ENCODE results near the gene CFAP97D2. TPM values are rescaled to one million over a fixed set of nuclear protein-coding genes. Genes with fewer than 3 reads are reported as not detected.

The CFAP97D2 gene
- total and polyA plus RNA-seq, 10 donors: 0.05 TPM; not detected in 9

DNA sequence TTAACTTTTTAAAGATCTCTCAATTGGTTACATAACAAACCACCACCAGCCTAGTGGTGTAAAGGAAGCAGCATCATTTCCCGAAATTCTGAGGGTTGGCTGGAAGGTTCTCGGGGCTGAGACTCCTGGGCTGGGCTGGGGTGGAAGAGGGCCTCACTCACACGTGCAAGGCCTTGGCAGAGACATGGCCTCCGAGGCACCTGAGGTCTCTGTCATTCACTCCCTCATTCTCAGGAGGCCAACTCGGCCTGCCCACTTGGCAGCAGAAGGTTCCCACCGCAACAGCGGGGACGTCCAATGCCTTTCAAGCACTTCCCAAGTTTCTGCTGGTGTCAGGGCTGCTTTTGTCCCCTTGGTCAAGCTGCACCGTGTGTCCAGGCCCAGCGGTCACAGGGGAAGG, 28.0 kb upstream of the CFAP97D2 start:
- H3K9me3 ChIP-seq: no peaks in the 10 kb centered on the region
- H3K36me3 ChIP-seq: no peaks in the 10 kb centered on the region
- intact Hi-C loops (cut with DNase I; ENCODE audit: low total_unique reads): no loop called here
- peak overlapping the region in 3 of 8 donors; percentile 24 to 72 (median 39) for H3K27ac ChIP-seq
- WGBS, 5 donors: 49 to 72% (median 63%) methylated on average over 6 to 10 of the region's 10 CpGs
- no peak overlapping the region for H3K4me3 ChIP-seq
- H3K27me3 ChIP-seq (replicated peaks in 1 of 7): no peaks in the 10 kb centered on the region
- TF ChIP-seq POLR2AphosphoS5 (IDR thresholded peaks at IDR 0.05) (no peak), CTCF (IDR thresholded peaks at IDR 0.05 in 8 of 11, conservative IDR thresholded peaks at IDR 0.05 in 3 of 11) (no peak), POLR2A (IDR thresholded peaks at IDR 0.05) (no peak)
- no peak for DNase-seq
- H3K4me1 ChIP-seq: peaks cover 0 to 70% (median 24%) of the 10 kb centered on the region in 6 donors

GRCh38 chr13:114151565-114152284, 27.3 kb upstream of the CFAP97D2 start:
- peaks cover 4 to 63% (median 21%) of the 10 kb centered on the region in 6 donors for H3K4me1 ChIP-seq
- 80 to 88% (median 87%) methylated on average over 28 of the region's 28 CpGs for WGBS, 5 donors
- DNase-seq: no peak
- H3K27me3 ChIP-seq (replicated peaks in 1 of 7): no peaks in the 10 kb centered on the region
- H3K9me3 ChIP-seq: no peaks in the 10 kb centered on the region
- peak overlapping the region in 3 of 8 donors; percentile 24 to 72 (median 39) for H3K27ac ChIP-seq
- intact Hi-C loops (cut with DNase I; ENCODE audit: low total_unique reads): no loop called here
- no peaks in the 10 kb centered on the region for H3K36me3 ChIP-seq
- TF ChIP-seq CTCF (IDR thresholded peaks at IDR 0.05 in 8 of 11, conservative IDR thresholded peaks at IDR 0.05 in 3 of 11) (peak in 3 of 11 experiments; percentile 11 to 32 (median 12)), POLR2AphosphoS5 (IDR thresholded peaks at IDR 0.05) (peak in 1 of 3 donors; percentile 14), POLR2A (IDR thresholded peaks at IDR 0.05) (no peak)
- H3K4me3 ChIP-seq: no peak overlapping the region

DNA sequence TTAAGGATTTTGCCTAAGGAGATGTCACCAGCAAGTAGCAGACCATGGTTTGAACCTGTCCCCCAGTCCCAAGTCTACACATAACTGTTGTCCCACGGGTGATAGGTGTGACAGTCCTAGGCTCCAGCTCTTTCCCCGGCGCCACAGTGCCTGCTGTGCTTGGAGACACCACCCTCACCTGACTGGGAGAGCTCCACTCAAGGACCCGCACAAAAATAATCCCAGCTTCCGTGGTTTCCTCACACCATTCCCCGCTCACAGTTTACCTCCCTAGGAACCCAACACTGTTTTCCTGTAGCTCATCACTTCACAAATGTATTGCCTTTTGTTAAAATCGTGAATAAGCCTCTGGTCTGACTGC, 26.8 kb upstream of the CFAP97D2 start:
- no peak for TF ChIP-seq POLR2A (IDR thresholded peaks at IDR 0.05)
- TF ChIP-seq CTCF (IDR thresholded peaks at IDR 0.05 in 8 of 11, conservative IDR thresholded peaks at IDR 0.05 in 3 of 11): no peak
- TF ChIP-seq POLR2AphosphoS5 (IDR thresholded peaks at IDR 0.05): no peak
- H3K27ac ChIP-seq: peak overlapping the region in 1 of 8 donors; percentile 72
- DNase-seq: no peak
- H3K36me3 ChIP-seq: no peaks in the 10 kb centered on the region
- H3K9me3 ChIP-seq: no peaks in the 10 kb centered on the region
- H3K27me3 ChIP-seq (replicated peaks in 1 of 7): no peaks in the 10 kb centered on the region
- intact Hi-C loops (cut with DNase I; ENCODE audit: low total_unique reads): no loop called here
- H3K4me3 ChIP-seq: no peak overlapping the region
- peaks cover 4 to 61% (median 21%) of the 10 kb centered on the region in 6 donors for H3K4me1 ChIP-seq
- 80 to 96% (median 93%) methylated on average over 7 of the region's 7 CpGs for WGBS, 5 donors

- Histone ChIP-seq H3K27ac (peak overlapping the region in 1 of 8 donors; percentile 72), H3K9me3 (no peaks in the 10 kb centered on the region), H3K27me3 (replicated peaks in 1 of 7) (no peaks in the 10 kb centered on the region), H3K4me1 (peaks cover 4 to 61% (median 20%) of the 10 kb centered on the region in 6 donors), H3K36me3 (no peaks in the 10 kb centered on the region), H3K4me3 (no peak overlapping the region)
- WGBS, 5 donors: 58 to 82% (median 73%) methylated on average over 20 of the region's 20 CpGs
- intact Hi-C loops (cut with DNase I; ENCODE audit: low total_unique reads): no loop called here
- DNase-seq: no peak
- TF ChIP-seq POLR2AphosphoS5 (IDR thresholded peaks at IDR 0.05) (no peak), CTCF (IDR thresholded peaks at IDR 0.05 in 8 of 11, conservative IDR thresholded peaks at IDR 0.05 in 3 of 11) (no peak), POLR2A (IDR thresholded peaks at IDR 0.05) (no peak)
Observed at GRCh38 chr13:114152831-114153371, 26.2 kb upstream of the CFAP97D2 start.
